ENCODE results near the gene LRRN1. TPM values are rescaled to one million over a fixed set of nuclear protein-coding genes. Genes with fewer than 3 reads are reported as not detected.

LRRN1 gene
- total and polyA plus RNA-seq, 11 donors = 0.07 to 3.0 (median 0.21) TPM; not detected in 3

DNA sequence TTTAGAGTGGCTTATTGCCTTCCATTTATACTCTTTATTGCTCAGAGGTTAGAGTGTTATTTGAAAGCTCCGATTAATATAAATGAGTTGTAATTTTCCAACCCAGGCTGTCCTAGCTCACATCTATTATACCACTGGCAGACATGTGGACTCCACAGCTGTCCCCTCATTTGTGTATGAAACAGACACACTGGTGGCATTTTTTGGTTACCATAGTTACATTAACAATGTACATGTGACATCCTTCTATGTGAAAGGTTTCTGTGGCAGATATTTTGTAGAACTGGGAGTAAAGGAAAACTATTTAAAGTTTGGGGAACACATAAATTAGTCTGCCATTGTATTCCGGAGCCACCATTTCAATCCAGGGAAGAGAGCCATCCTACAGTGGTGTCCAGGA is 5.3 kb downstream of the LRRN1 start:
- intact Hi-C loops (cut with DNase I) = no loop called here
- ATAC-seq = no peak
- Histone ChIP-seq H3K36me3 (no peaks in the 10 kb centered on the region), H3K27me3 (peaks cover 0 to 59% (median 23%) of the 10 kb centered on the region in 9 donors), H3K4me1 (peaks cover 0 to 17% (median 8%) of the 10 kb centered on the region in 12 donors), H3K27ac (no peak overlapping the region), H3K4me3 (no peak overlapping the region), H3K9me3 (no peaks in the 10 kb centered on the region)
- 91 to 98% (median 93%) methylated on average over 2 of the region's 2 CpGs for WGBS, 4 donors
- DNase-seq = no peak
- no peak for TF ChIP-seq POLR2A (IDR thresholded peaks at IDR 0.05)
- no peak for TF ChIP-seq CTCF (IDR thresholded peaks at IDR 0.05)

DNA sequence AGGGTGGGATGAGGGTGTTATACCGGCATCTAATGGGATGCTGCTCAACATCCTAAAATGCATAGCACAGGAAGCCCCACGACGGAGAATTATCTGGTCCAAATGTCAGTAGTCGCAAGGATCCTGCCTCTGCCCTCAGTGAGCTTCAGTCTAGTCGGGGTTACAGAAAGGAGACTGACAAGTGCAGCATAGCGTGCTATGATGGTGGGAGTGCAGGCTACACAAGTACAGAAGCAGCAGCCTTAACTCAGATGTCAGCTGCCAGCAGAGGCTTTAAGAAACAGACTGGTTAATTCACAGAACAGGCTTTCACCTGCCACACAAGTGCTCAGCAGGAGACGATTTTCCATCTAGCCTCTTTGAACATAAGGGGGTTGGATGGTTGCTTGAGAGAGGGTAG is 6.9 kb downstream of the LRRN1 start:
- intact Hi-C loops (cut with DNase I) = no loop called here

DNA sequence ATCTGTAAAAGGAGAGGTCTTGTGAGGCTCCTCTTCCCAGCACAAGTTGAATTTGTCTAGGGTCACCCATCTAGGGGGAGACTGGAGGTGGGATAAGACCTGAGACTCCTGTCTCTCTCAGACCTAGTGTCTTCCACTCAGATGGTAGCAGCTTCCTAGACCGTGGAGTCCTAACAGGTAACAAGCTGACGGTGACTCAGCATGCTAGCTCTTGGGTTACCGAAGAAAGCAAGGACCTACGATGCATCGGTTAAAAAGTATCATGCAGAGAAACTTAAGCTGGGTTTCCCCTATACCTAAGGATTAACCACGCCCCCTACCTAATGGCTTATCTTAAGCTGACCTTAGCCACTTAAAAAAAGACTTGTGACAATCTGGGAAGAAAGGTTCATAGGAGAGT is 7.6 kb downstream of the LRRN1 start:
- 74 to 89% (median 78%) methylated on average over 6 of the region's 6 CpGs for WGBS, 4 donors
- intact Hi-C loops (cut with DNase I) = no loop called here

More for the DNA sequence above, 6.9 kb downstream of the LRRN1 start:
- Histone ChIP-seq H3K36me3 (no peaks in the 10 kb centered on the region), H3K4me1 (peaks cover 0 to 6% (median 1%) of the 10 kb centered on the region in 12 donors), H3K27ac (no peak overlapping the region), H3K9me3 (no peaks in the 10 kb centered on the region), H3K27me3 (peaks cover 0 to 48% (median 14%) of the 10 kb centered on the region in 9 donors), H3K4me3 (no peak overlapping the region)
- 86 to 95% (median 89%) methylated on average over 7 of the region's 7 CpGs for WGBS, 4 donors
- DNase-seq (no peak), ATAC-seq (no peak)
- TF ChIP-seq CTCF (IDR thresholded peaks at IDR 0.05) = no peak
- no peak for TF ChIP-seq POLR2A (IDR thresholded peaks at IDR 0.05)

DNA sequence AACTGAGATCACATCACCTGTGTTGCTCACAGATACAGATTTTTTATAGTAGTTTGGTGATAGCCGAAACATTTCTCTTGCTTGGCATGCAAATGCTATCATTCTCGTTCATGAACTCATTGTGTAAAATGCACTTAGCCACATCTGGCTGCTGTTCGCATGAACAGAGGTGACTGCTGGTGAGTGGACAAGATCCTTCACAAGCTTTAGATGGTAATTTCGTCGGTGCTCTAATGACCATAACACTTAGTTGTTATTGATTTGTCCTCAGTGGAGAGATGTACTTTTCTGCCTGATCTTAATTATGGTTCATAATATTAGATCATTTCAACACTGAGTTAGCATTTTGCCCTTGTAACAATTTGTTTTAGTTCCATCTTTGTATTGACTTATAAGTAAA is 13.8 kb downstream of the LRRN1 start:
- no peak for DNase-seq
- ATAC-seq = no peak
- Histone ChIP-seq H3K4me3 (no peak overlapping the region), H3K27me3 (peaks cover 0 to 5% (median 0%) of the 10 kb centered on the region in 9 donors), H3K4me1 (no peaks in the 10 kb centered on the region), H3K36me3 (no peaks in the 10 kb centered on the region), H3K9me3 (no peaks in the 10 kb centered on the region), H3K27ac (no peak overlapping the region)
- intact Hi-C loops (cut with DNase I) = loop anchor here in 1 of 10 donors (2.0 kb wide), 1 partner anchor 46 kb away; no protein-coding TSS in a partner anchor
- TF ChIP-seq POLR2A (IDR thresholded peaks at IDR 0.05) (no peak), CTCF (IDR thresholded peaks at IDR 0.05) (no peak)
- 86 to 92% (median 88%) methylated on average over 5 of the region's 5 CpGs for WGBS, 4 donors

More for the DNA sequence above, 7.6 kb downstream of the LRRN1 start:
- Histone ChIP-seq H3K27me3 (peaks cover 0 to 41% (median 14%) of the 10 kb centered on the region in 9 donors), H3K4me1 (no peaks in the 10 kb centered on the region), H3K4me3 (no peak overlapping the region), H3K9me3 (no peaks in the 10 kb centered on the region), H3K36me3 (no peaks in the 10 kb centered on the region), H3K27ac (no peak overlapping the region)
- no peak for TF ChIP-seq POLR2A (IDR thresholded peaks at IDR 0.05)
- no peak for TF ChIP-seq CTCF (IDR thresholded peaks at IDR 0.05)
- no peak for DNase-seq
- no peak for ATAC-seq

Measured in heart left ventricle (tissue), 16 donors.